KMS-11 (cell line): Measurements from ENCODE around the gene CEP162.
"Not testable (repeated sequence)": the region's sequence is repeated elsewhere in the genome, so short reads cannot be mapped to it uniquely, and the experiment has no call there.

Source experiments
- H2AFZ ChIP-seq: fragments of 200-600 bp; sonication (generic); 2 replicates; pipeline ENCODE4 v1.6.1; 2016; ENCODE audit warnings: antibody characterized with exemption, mixed run types, low read depth
- H3K27ac ChIP-seq: fragments of 200-600 bp; sonication (generic); 2 replicates; pipeline ENCODE4 v1.6.1; 2016; ENCODE audit warnings: mild to moderate bottlenecking, mixed run types
- H3K27me3 ChIP-seq: fragments of 200-600 bp; sonication (generic); 2 replicates; pipeline ENCODE4 v1.6.1; 2017; ENCODE audit warnings: mild to moderate bottlenecking, low read depth, mixed run types, moderate library complexity; ENCODE audit not compliant: insufficient read depth
- H3K36me3 ChIP-seq: fragments of 200-600 bp; sonication (generic); 2 replicates; pipeline ENCODE4 v1.6.1; 2017; ENCODE audit warnings: mild to moderate bottlenecking, mixed run types; ENCODE audit not compliant: insufficient read depth
- H3K4me1 ChIP-seq: fragments of 200-600 bp; sonication (generic); 2 replicates; pipeline ENCODE4 v1.6.1; 2016; ENCODE audit warnings: mild to moderate bottlenecking, low read depth, mixed run types; ENCODE audit not compliant: poor library complexity, severe bottlenecking
- H3K4me2 ChIP-seq: fragments of 200-600 bp; sonication (generic); 2 replicates; pipeline ENCODE4 v1.7.0; 2016; ENCODE audit warnings: mild to moderate bottlenecking, mixed run types
- H3K4me3 ChIP-seq: fragments of 200-600 bp; sonication (generic); IDR thresholded peaks from 2 replicates; pipeline ENCODE4 v1.6.1; 2017; ENCODE audit warnings: low read depth, low read length, mixed read lengths; ENCODE audit not compliant: insufficient read depth
- H3K79me2 ChIP-seq: fragments of 200-600 bp; sonication (generic); 2 replicates; pipeline ENCODE4 v1.6.1; 2016; ENCODE audit warnings: low read depth, mixed run types; ENCODE audit not compliant: insufficient read depth
- H3K9ac ChIP-seq: fragments of 200-600 bp; sonication (generic); 2 replicates; pipeline ENCODE4 v1.6.1; 2016; ENCODE audit warnings: mild to moderate bottlenecking, mixed run types
- H4K20me1 ChIP-seq: fragments of 200-600 bp; sonication (generic); 2 replicates; pipeline ENCODE4 v1.6.1; 2016; ENCODE audit warnings: mild to moderate bottlenecking, mixed run types; ENCODE audit not compliant: insufficient read depth
- TF ChIP-seq, protein P1 (sequence below): fragments of 200-600 bp; sonication (generic); conservative IDR thresholded peaks from 2 replicates; pipeline ENCODE4 v1.6.1; 2017; ENCODE audit warnings: low read depth, mild to moderate bottlenecking, antibody characterized with exemption, low read length, moderate library complexity, mixed read lengths

The CEP162 gene

DNA sequence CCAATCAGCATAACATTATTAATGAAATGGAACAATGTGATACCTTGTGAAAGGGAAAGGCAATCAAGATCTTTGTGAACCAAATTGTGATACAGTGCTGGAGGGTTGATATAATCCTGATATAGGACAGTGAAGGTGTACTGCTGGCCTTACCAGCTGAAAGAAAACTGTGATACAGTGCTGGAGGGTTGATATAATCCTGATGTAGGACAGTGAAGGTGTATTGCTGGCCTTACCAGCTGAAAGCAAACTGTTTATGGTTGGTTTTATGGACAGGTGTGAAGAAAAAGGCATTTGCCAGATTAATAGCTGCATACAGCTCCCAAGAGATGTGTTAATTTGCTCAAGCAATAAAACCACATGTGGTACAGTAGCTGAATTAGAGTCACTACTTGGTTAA lies 119.9 kb downstream of the CEP162 start:
- Histone ChIP-seq H3K4me1 (no peaks in the 10 kb centered on the region), H3K9ac (no peak overlapping the region), H3K4me2 (no peak overlapping the region), H3K27me3 (no peaks in the 10 kb centered on the region), H3K36me3 (no peaks in the 10 kb centered on the region), H3K79me2 (no peaks in the 10 kb centered on the region), H3K27ac (no peak overlapping the region), H3K4me3 (no peak overlapping the region), H4K20me1 (no peaks in the 10 kb centered on the region), H2AFZ (no peak overlapping the region)
- TF ChIP-seq, protein P1, sequence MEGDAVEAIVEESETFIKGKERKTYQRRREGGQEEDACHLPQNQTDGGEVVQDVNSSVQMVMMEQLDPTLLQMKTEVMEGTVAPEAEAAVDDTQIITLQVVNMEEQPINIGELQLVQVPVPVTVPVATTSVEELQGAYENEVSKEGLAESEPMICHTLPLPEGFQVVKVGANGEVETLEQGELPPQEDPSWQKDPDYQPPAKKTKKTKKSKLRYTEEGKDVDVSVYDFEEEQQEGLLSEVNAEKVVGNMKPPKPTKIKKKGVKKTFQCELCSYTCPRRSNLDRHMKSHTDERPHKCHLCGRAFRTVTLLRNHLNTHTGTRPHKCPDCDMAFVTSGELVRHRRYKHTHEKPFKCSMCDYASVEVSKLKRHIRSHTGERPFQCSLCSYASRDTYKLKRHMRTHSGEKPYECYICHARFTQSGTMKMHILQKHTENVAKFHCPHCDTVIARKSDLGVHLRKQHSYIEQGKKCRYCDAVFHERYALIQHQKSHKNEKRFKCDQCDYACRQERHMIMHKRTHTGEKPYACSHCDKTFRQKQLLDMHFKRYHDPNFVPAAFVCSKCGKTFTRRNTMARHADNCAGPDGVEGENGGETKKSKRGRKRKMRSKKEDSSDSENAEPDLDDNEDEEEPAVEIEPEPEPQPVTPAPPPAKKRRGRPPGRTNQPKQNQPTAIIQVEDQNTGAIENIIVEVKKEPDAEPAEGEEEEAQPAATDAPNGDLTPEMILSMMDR = no peak

DNA sequence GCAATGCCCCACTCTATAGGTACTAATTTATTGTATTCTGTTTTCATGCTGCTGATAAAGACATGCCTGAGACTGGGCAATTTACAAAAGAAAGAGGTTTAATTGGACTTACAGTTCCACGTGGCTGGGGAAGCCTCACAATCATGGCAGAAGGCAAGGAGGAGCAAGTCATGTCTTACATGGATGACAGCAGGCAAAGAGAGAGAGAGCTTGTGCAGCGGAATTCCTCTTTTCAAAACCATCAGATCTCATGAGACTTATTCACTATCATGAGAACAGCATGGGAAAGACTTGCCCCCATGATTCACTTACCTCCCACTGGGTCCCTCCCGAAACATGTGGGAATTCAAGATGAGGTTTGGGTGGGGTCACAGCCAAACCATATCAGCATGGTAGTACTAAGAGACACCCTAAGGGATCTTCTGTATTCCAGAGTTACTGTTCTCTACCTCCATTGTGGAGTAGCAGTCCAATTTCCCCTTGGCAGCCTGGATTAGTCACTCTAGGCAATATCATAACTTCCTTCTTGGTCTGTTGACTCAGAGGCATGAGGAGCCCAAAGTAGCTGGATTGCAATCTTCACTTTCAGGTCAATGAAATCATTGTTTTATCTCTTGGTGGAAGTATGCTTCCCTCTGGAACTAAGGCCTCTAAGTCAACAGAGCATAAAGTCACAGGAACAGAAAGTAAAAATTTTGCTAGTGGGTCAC lies 122.1 kb downstream of the CEP162 start:
- H3K27me3 ChIP-seq, H4K20me1 ChIP-seq, H3K36me3 ChIP-seq, H3K4me1 ChIP-seq, H3K9ac ChIP-seq, H3K4me3 ChIP-seq, H3K27ac ChIP-seq, H2AFZ ChIP-seq, H3K79me2 ChIP-seq, H3K4me2 ChIP-seq: not testable (repeated sequence)

DNA sequence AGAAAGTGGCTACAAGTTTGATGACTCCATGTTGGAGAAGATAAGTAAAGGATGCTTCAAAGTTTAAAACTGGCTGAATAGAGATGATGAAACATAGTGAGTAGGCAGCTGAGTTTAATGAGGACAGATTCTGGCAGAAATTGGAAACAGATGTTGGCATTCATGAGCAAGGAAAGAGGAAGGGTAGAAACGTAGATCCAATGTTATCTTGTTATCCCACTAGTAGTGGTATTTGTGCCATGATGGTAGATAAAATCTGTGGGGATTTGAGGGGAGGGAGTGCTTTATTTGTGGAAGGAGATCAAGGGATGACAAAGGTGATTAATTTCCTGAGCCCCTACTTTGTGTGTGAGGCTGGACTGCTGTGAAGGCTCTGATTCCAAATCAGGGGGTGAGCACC lies 124.4 kb downstream of the CEP162 start:
- H3K27me3 ChIP-seq = no peaks in the 10 kb centered on the region
- H3K4me2 ChIP-seq = no peak overlapping the region
- no peaks in the 10 kb centered on the region for H3K79me2 ChIP-seq
- H2AFZ ChIP-seq = no peak overlapping the region
- TF ChIP-seq, protein P1 = no peak
- no peak overlapping the region for H3K4me3 ChIP-seq
- H3K4me1 ChIP-seq = no peaks in the 10 kb centered on the region
- no peaks in the 10 kb centered on the region for H3K36me3 ChIP-seq
- no peak overlapping the region for H3K27ac ChIP-seq
- H3K9ac ChIP-seq = no peak overlapping the region
- H4K20me1 ChIP-seq = no peaks in the 10 kb centered on the region

DNA sequence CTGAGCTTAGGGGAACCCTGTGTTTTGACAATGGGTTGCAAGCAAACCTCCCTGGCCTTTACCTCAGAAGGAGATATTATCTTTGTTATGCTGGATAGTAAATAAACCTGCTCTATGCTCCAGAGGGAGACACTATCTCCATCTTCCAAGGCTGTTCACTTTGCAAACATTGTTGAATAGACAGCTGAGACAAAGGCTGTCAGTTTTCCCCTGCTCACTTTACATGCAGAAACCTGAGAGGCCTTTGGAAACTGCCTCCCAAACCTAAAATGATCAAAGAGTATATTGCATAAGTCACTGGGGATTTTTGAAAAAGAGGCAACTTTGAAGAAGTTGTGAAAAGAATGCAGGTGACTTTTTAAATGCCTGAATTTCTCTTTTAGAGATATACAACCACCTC lies 132.3 kb downstream of the CEP162 start:
- Histone ChIP-seq H3K9ac (no peak overlapping the region), H3K27ac (no peak overlapping the region), H3K4me2 (no peak overlapping the region), H2AFZ (no peak overlapping the region), H3K4me1 (peaks cover 3% of the 10 kb centered on the region), H3K79me2 (no peaks in the 10 kb centered on the region), H3K27me3 (no peaks in the 10 kb centered on the region), H3K36me3 (no peaks in the 10 kb centered on the region), H4K20me1 (no peaks in the 10 kb centered on the region), H3K4me3 (no peak overlapping the region)
- TF ChIP-seq, protein P1 = no peak
